WERI-Rb-1 (cell line): ENCODE measurements around the gene MACROD2.

Experiments
- DNase-seq: peaks from one replicate; pipeline ENCODE4 v3.0.0-alpha.2; 2020
- H3K27ac ChIP-seq: fragments of 250-450 bp; sonication (Bioruptor Pico); 2 replicates; pipeline ENCODE4 v1.5.1; 2020; ENCODE audit warnings: mild to moderate bottlenecking, moderate library complexity
- H3K27me3 ChIP-seq: fragments of 250-450 bp; sonication (Bioruptor Pico); 2 replicates; pipeline ENCODE4 v1.5.1; 2021; ENCODE audit warnings: mild to moderate bottlenecking, low read depth, moderate library complexity; ENCODE audit not compliant: insufficient read depth, severe bottlenecking
- H3K36me3 ChIP-seq: fragments of 250-450 bp; sonication (Bioruptor Pico); 2 replicates; pipeline ENCODE4 v1.5.1; 2020; ENCODE audit warnings: mild to moderate bottlenecking, moderate library complexity
- H3K4me3 ChIP-seq: 2 replicates; pipeline ENCODE4 v1.5.1; 2011; ENCODE audit warnings: low read depth, mild to moderate bottlenecking, control low read depth, low read length
- H3K9me3 ChIP-seq: fragments of 250-450 bp; sonication (Bioruptor Pico); 2 replicates; pipeline ENCODE4 v1.5.1; 2021; ENCODE audit warnings: mild to moderate bottlenecking, moderate library complexity; ENCODE audit not compliant: severe bottlenecking
- TF ChIP-seq, protein P1 (sequence below): IDR thresholded peaks from 2 replicates; pipeline ENCODE4 v1.5.1; 2011; ENCODE audit warnings: low read depth, mild to moderate bottlenecking, control low read depth, inconsistent platforms, low read length

MACROD2 gene

DNA sequence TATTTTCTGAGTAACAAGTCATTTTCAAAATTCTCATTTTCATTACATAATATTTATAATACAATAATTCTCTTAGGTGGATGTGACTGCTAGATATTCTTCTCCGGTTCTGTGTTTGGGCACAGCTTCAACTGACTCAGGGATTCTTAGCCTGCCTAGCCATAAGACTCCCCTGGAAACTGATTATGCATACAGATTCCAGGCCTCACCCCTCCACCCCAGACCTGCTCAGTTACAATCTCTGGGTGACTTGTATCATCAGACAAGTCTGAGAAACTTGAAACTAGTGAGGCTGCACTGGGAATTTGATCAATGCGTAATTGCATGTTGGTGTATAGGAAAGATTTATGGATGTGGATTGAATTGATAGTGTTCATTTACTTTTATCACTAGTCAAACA is 316.7 kb downstream of the MACROD2 start:
- TF ChIP-seq, protein P1, sequence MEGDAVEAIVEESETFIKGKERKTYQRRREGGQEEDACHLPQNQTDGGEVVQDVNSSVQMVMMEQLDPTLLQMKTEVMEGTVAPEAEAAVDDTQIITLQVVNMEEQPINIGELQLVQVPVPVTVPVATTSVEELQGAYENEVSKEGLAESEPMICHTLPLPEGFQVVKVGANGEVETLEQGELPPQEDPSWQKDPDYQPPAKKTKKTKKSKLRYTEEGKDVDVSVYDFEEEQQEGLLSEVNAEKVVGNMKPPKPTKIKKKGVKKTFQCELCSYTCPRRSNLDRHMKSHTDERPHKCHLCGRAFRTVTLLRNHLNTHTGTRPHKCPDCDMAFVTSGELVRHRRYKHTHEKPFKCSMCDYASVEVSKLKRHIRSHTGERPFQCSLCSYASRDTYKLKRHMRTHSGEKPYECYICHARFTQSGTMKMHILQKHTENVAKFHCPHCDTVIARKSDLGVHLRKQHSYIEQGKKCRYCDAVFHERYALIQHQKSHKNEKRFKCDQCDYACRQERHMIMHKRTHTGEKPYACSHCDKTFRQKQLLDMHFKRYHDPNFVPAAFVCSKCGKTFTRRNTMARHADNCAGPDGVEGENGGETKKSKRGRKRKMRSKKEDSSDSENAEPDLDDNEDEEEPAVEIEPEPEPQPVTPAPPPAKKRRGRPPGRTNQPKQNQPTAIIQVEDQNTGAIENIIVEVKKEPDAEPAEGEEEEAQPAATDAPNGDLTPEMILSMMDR: no peak
- H3K9me3 ChIP-seq: no peaks in the 10 kb centered on the region
- H3K36me3 ChIP-seq: no peaks in the 10 kb centered on the region
- no peak overlapping the region for H3K27ac ChIP-seq
- no peaks in the 10 kb centered on the region for H3K27me3 ChIP-seq
- DNase-seq: no peak
- H3K4me3 ChIP-seq: no peak overlapping the region

DNA sequence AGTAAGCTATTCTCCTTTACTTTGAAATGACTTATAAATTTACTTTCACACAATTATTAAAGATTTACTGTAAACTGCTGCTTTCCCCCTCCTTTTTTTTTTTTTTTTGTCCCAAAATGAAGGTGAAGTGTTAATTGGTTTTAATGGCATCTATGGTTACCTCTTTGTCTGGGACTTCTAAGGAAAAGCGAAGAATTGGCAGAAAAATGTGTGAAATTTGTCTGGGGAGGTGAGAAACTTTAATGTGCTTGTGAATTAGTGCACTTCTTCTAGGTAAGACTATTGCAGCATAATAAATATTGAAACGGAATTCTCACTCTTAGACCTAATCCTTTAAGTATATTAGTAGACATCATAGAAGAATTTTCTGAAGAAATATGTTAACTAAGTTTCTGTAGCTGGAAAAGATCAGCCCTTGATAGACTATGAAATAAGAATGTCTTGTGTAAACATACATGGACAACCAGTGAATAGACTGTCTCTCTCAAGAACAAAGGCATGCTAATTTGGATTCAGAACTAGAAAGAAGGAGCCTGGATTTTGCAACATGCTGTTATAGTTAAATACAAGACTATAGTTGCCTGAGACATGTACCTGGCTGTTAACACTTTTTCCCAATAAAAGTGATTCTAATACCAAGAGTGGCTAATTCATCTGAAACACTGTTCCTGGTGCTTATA is 318.2 kb downstream of the MACROD2 start:
- H3K4me3 ChIP-seq: no peak overlapping the region
- no peak overlapping the region for H3K27ac ChIP-seq
- no peaks in the 10 kb centered on the region for H3K9me3 ChIP-seq
- H3K36me3 ChIP-seq: no peaks in the 10 kb centered on the region
- no peaks in the 10 kb centered on the region for H3K27me3 ChIP-seq
- no peak for DNase-seq
- TF ChIP-seq, protein P1: no peak

DNA sequence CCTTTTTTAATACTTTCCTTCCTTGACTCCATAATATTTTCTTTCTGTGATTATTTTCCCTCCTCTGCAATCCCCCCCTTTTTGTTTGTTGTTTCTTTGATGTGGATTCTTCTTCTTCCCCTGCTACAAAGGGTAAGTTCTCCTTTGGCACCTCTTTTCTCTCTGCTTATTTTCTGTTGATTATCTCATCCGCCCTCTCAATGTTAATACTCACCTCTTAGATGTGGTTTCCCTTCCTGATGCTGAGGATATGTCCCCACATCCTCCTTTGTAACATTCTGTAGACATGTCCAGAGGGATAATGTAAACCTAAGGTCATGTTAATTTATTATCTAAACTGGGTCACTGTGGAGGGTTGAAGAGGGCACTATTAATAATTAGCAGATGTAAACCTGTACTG is 324.4 kb downstream of the MACROD2 start:
- TF ChIP-seq, protein P1: no peak
- Histone ChIP-seq H3K36me3 (no peaks in the 10 kb centered on the region), H3K27ac (no peak overlapping the region), H3K9me3 (no peaks in the 10 kb centered on the region), H3K27me3 (no peaks in the 10 kb centered on the region), H3K4me3 (no peak overlapping the region)
- no peak for DNase-seq

DNA sequence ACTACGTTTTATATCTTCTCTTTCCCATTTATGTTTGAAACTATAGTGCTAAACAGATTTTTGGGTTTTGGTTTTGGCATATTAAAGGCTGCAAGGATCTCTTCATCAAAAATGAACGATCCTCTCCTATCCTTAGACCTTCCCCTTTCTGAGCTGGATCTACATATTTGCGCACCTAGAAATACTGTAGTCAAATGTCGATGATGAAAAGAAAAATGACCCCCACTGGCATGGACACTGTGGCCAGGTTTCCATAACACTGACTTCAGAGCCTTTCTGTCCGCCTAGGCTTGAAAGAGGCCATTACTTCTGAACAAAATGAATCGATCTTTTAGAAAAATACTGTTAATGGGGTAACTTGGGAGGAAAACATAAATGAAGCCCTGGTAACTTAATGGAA is 336.3 kb downstream of the MACROD2 start:
- Histone ChIP-seq H3K27me3 (no peaks in the 10 kb centered on the region), H3K9me3 (no peaks in the 10 kb centered on the region), H3K27ac (no peak overlapping the region), H3K4me3 (no peak overlapping the region), H3K36me3 (no peaks in the 10 kb centered on the region)
- DNase-seq: no peak
- TF ChIP-seq, protein P1: no peak

DNA sequence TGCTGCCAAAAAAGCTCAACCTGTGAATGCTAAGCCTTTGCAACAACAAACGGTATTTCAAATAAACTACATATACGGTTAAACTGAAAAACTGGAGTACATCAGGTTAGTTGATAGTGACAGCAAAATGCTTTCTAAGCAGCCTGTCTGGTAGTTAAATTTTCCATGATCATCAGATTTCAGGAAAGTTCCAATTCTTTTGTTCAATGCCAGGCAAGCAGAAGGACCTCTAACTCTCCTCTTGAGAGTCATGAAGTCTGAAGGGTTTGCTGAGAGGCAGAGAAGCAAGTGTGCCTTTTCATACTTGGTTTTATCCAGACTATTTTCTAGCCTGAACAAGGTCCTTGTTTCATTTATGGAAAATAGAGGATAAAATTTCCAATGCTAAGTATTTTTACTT is 337.6 kb downstream of the MACROD2 start:
- Histone ChIP-seq H3K27me3 (no peaks in the 10 kb centered on the region), H3K4me3 (no peak overlapping the region)
- DNase-seq: no peak

More for the DNA sequence above, 337.6 kb downstream of the MACROD2 start:
- TF ChIP-seq, protein P1: no peak
- Histone ChIP-seq H3K36me3 (no peaks in the 10 kb centered on the region), H3K9me3 (no peaks in the 10 kb centered on the region), H3K27ac (no peak overlapping the region)
